SK-N-SH (cell line): Measurements from ENCODE around the gene SSX2IP. TPM values are rescaled to one million over a fixed set of nuclear protein-coding genes. Genes with fewer than 3 reads are reported as not detected.

Experiments used
- CTCF ChIA-PET: fragments of 300-600, 350-600 bp; formaldehyde crosslinking; extraction: SDS; loops from one replicate; lab custom pipeline; 2021; lab: Yijun Ruan, JAX
- POLR2A ChIA-PET: fragments of 350-600 bp; sonication (Branson Sonifier 250); formaldehyde crosslinking; extraction: SDS; loops from one replicate; lab custom pipeline; 2020; ENCODE audit warnings: antibody characterized with exemption, inconsistent platforms; lab: Yijun Ruan, JAX
- DNase-seq: peaks from one replicate; pipeline ENCODE4 v3.0.0; 2012
- H2AFZ ChIP-seq: fragments of 200-600 bp; sonication (generic); 2 replicates; pipeline ENCODE4 v1.8.1; 2016; ENCODE audit warnings: antibody characterized with exemption, mild to moderate bottlenecking, low read depth
- H3F3A ChIP-seq: fragments of 200-600 bp; sonication (generic); replicated peaks from 2 replicates; pipeline ENCODE3; 2016; ENCODE audit warnings: antibody characterized with exemption, mild to moderate bottlenecking; ENCODE audit not compliant: insufficient read depth
- H3K27ac ChIP-seq, 2 experiments: fragments of 200-500 bp in 1 of 2; fragments of 200-600 bp in 1 of 2; sonication (Bioruptor generic) in 1 of 2; sonication (generic), shearing (Covaris generic) in 1 of 2; 2 replicates each; pipeline versions ENCODE4 v1.5.1 to v1.6.1; 2014 to 2016; ENCODE audit warnings: low read depth in 2 of 2, inconsistent platforms in 1 of 2, low read length in 1 of 2, mild to moderate bottlenecking in 1 of 2, mixed read lengths in 1 of 2
- H3K27me3 ChIP-seq: fragments of 200-600 bp; sonication (generic), shearing (Covaris generic); 2 replicates; pipeline ENCODE4 v1.6.1; 2016; ENCODE audit warnings: mixed run types; ENCODE audit not compliant: insufficient read depth
- H3K36me3 ChIP-seq, 2 experiments: fragments of 200-500 bp in 1 of 2; fragments of 200-600 bp in 1 of 2; sonication (Bioruptor generic) in 1 of 2; sonication (generic) in 1 of 2; replicated peaks in 1 of 2; 2 replicates each; pipeline versions ENCODE3 to v1.5.1; 2014 to 2016; ENCODE audit warnings: low read length in 1 of 2, mild to moderate bottlenecking in 1 of 2; ENCODE audit not compliant: insufficient read depth in 2 of 2, control insufficient read depth in 1 of 2
- H3K4me1 ChIP-seq, 2 experiments: fragments of 200-500 bp in 1 of 2; fragments of 200-600 bp in 1 of 2; sonication (Bioruptor generic) in 1 of 2; sonication (generic), shearing (Covaris generic) in 1 of 2; 2 replicates each; pipeline versions ENCODE4 v1.5.1 to v1.6.1; 2014 to 2016; ENCODE audit warnings: low read depth in 1 of 2, low read length in 1 of 2, mixed run types in 1 of 2; ENCODE audit not compliant: insufficient read depth in 2 of 2, control insufficient read depth in 1 of 2
- H3K4me2 ChIP-seq: fragments of 200-600 bp; sonication (generic), shearing (Covaris generic); 2 replicates; pipeline ENCODE4 v1.6.1; 2017; ENCODE audit warnings: mixed run types
- H3K4me3 ChIP-seq, 2 experiments: fragments of 200-500 bp in 1 of 2; fragments of 200-600 bp in 1 of 2; sonication (Bioruptor generic) in 1 of 2; sonication (generic), shearing (Covaris generic) in 1 of 2; 2 replicates each; pipeline versions ENCODE4 v1.5.1 to v1.8.1; 2014 to 2016; ENCODE audit warnings: low read depth in 2 of 2, inconsistent platforms in 1 of 2, low read length in 1 of 2, mild to moderate bottlenecking in 1 of 2, mixed read lengths in 1 of 2, moderate library complexity in 1 of 2
- H3K79me2 ChIP-seq: fragments of 200-600 bp; sonication (generic); 2 replicates; pipeline ENCODE4 v1.8.1; 2017; ENCODE audit warnings: mild to moderate bottlenecking; ENCODE audit not compliant: insufficient read depth
- H3K9ac ChIP-seq: fragments of 200-600 bp; sonication (generic); 2 replicates; pipeline ENCODE4 v1.6.1; 2017; ENCODE audit warnings: mixed run types
- H3K9me2 ChIP-seq: fragments of 200-600 bp; sonication (generic); 2 replicates; pipeline ENCODE4 v1.6.1; 2017; ENCODE audit warnings: mixed run types
- H3K9me3 ChIP-seq: fragments of 200-600 bp; sonication (generic); 2 replicates; pipeline ENCODE4 v1.6.1; 2017; ENCODE audit warnings: mixed run types, mild to moderate bottlenecking, moderate library complexity
- H4K20me1 ChIP-seq: fragments of 200-600 bp; sonication (generic); 2 replicates; pipeline ENCODE4 v1.6.1; 2017; ENCODE audit warnings: mild to moderate bottlenecking, mixed run types; ENCODE audit not compliant: insufficient read depth
- EZH2phosphoT487 ChIP-seq: fragments of 200-600 bp; sonication (generic); IDR thresholded peaks from 2 replicates; pipeline ENCODE4 v1.6.1; 2017; ENCODE audit warnings: low read depth, mixed run types, mild to moderate bottlenecking, antibody characterized with exemption, moderate library complexity, borderline replicate concordance
- FOSL2 ChIP-seq: IDR thresholded peaks from 2 replicates; pipeline ENCODE4 v1.4.0; 2012; ENCODE audit warnings: low read depth, mild to moderate bottlenecking, moderate library complexity, borderline replicate concordance
- FOXM1 ChIP-seq: IDR thresholded peaks from 2 replicates; pipeline ENCODE4 v1.4.0; 2012; ENCODE audit warnings: low read depth, mild to moderate bottlenecking
- GABPA ChIP-seq: IDR thresholded peaks from 2 replicates; pipeline ENCODE4 v1.4.0; 2012; ENCODE audit warnings: low read depth, mild to moderate bottlenecking
- GATA2 ChIP-seq: sonication (generic); formaldehyde crosslinking; IDR thresholded peaks from 2 replicates; pipeline ENCODE4 v1.5.0; 2020; ENCODE audit warnings: mild to moderate bottlenecking, missing genetic modification reagents
- IRF3 ChIP-seq: fragments of 150-350 bp; IDR thresholded peaks from 2 replicates; pipeline ENCODE4 v1.6.1; 2016; ENCODE audit warnings: mild to moderate bottlenecking, low read depth, low read length
- MAX ChIP-seq: IDR thresholded peaks from 2 replicates; pipeline ENCODE4 v1.4.0; 2012; ENCODE audit warnings: low read depth
- RAD21 ChIP-seq: IDR thresholded peaks from 2 replicates; pipeline ENCODE4 v1.6.1; 2012; ENCODE audit warnings: mild to moderate bottlenecking, low read length
- RFX5 ChIP-seq: IDR thresholded peaks from 2 replicates; pipeline ENCODE4 v1.6.1; 2012; ENCODE audit warnings: mild to moderate bottlenecking, improper control_type of control experiment, low read length
- RXRA ChIP-seq: IDR thresholded peaks from 2 replicates; pipeline ENCODE4 v1.4.0; 2012; ENCODE audit warnings: low read depth, mild to moderate bottlenecking, borderline replicate concordance
- SIN3A ChIP-seq: IDR thresholded peaks from 2 replicates; pipeline ENCODE4 v1.6.1; 2012; ENCODE audit warnings: low read depth, mild to moderate bottlenecking, low read length, moderate library complexity, borderline replicate concordance
- TCF12 ChIP-seq: IDR thresholded peaks from 2 replicates; pipeline ENCODE4 v1.4.0; 2012
- TEAD4 ChIP-seq: IDR thresholded peaks from 2 replicates; pipeline ENCODE4 v1.4.0; 2012; ENCODE audit warnings: mild to moderate bottlenecking, borderline replicate concordance; ENCODE audit not compliant: insufficient read depth
- WGBS: methylation state at CpG from one replicate; pipeline ENCODE4 v1.1.6; 2017; ENCODE audit warnings: low lambda C conversion rate; 5-methylcytosine and 5-hydroxymethylcytosine counted together
- polyA plus RNA-seq, 3 experiments: library from polyadenylated mRNA; depleted of rRNA; stranded (reverse); fragments of >200 nt; gene quantifications; 2 replicates each; pipeline ENCODE4 v1.2.3, GENCODE V29; 2012

SSX2IP gene
- polyA plus RNA-seq, 1 of the 3 experiments (the other 2 are of a cell fraction): 7.7 TPM

GRCh38 chr1:84615790-84616189 is 74.5 kb downstream of the SSX2IP start:
- Histone ChIP-seq H3K4me2 (no peak overlapping the region), H3K4me3 (no peak overlapping the region), H2AFZ (no peak overlapping the region), H3K9me3 (peaks cover 5% of the 10 kb centered on the region), H4K20me1 (no peaks in the 10 kb centered on the region), H3K4me1 (peaks cover 13 to 14% of the 10 kb centered on the region in 2 experiments; a peak in 2 of 4 replicates), H3F3A (peaks cover 21% of the 10 kb centered on the region), H3K79me2 (no peaks in the 10 kb centered on the region), H3K36me3 (no peaks in the 10 kb centered on the region), H3K27ac (no peak overlapping the region), H3K9ac (no peak overlapping the region), H3K9me2 (no peaks in the 10 kb centered on the region)
- DNase-seq: no peak
- 92% methylated on average over 1 of the region's 1 CpG for WGBS
- POLR2A ChIA-PET: no interaction called here
- CTCF ChIA-PET: no interaction called here
- TF ChIP-seq RFX5 (no peak), RAD21 (no peak), RXRA (no peak), EZH2phosphoT487 (no peak), TEAD4 (no peak), TCF12 (no peak), GATA2 (CRISPR knock-in tag) (no peak)
- TF ChIP-seq, all 33 proteins: peak for 0
- no peaks in the 10 kb centered on the region for H3K27me3 ChIP-seq

- Histone ChIP-seq H4K20me1 (no peaks in the 10 kb centered on the region), H3K4me1 (peaks cover 2 to 3% of the 10 kb centered on the region in 2 experiments; a peak in 1 of 4 replicates), H3F3A (peaks cover 7% of the 10 kb centered on the region), H3K79me2 (no peaks in the 10 kb centered on the region; the same call in 1 of the 2 replicates), H3K9me2 (no peaks in the 10 kb centered on the region), H3K9me3 (peaks cover 5% of the 10 kb centered on the region), H3K27me3 (no peaks in the 10 kb centered on the region), H3K4me3 (no peak overlapping the region), H3K36me3 (peaks cover 0 to 4% of the 10 kb centered on the region in 2 experiments), H3K9ac (no peak overlapping the region), H3K4me2 (no peak overlapping the region), H2AFZ (no peak overlapping the region), H3K27ac (no peak overlapping the region)
- WGBS: 91% methylated on average over 2 of the region's 2 CpGs
- CTCF ChIA-PET: interaction anchor here (1.3 kb wide), 1 partner anchor 11 kb away, joined by 4 read pairs; no protein-coding TSS in a partner anchor
- POLR2A ChIA-PET: no interaction called here
- no peak for TF ChIP-seq MAX
- TF ChIP-seq GABPA: no peak
- no peak for TF ChIP-seq RXRA
- no peak for TF ChIP-seq SIN3A
- TF ChIP-seq FOXM1: no peak
- TF ChIP-seq TEAD4: no peak
- no peak for TF ChIP-seq RAD21
- TF ChIP-seq FOSL2: no peak
- TF ChIP-seq IRF3: no peak
- DNase-seq: no peak
These were observed 76.4 kb downstream of the SSX2IP start for GRCh38 chr1:84613887-84614286.
